ENCODE results near the gene EPHA2.

GRCh38 chr1:16174261-16174868 lies 18.5 kb upstream of the EPHA2 start:
- TF ChIP-seq CTCF (IDR thresholded peaks at IDR 0.05; ENCODE audit: low read depth, low read length) (no peak), MYC (IDR thresholded peaks at IDR 0.05; ENCODE audit: low read depth, low read length) (no peak)
